HuH-7 (cell line): ENCODE results near the gene ACSBG1.
"Not testable (repeated sequence)": the region's sequence is repeated elsewhere in the genome, so short reads cannot be mapped to it uniquely, and the experiment has no call there.

ENCODE experiments used
- DNase-seq: peaks from one replicate; pipeline ENCODE4 v3.0.0; 2011; ENCODE audit warnings: low spot score

The ACSBG1 gene

DNA sequence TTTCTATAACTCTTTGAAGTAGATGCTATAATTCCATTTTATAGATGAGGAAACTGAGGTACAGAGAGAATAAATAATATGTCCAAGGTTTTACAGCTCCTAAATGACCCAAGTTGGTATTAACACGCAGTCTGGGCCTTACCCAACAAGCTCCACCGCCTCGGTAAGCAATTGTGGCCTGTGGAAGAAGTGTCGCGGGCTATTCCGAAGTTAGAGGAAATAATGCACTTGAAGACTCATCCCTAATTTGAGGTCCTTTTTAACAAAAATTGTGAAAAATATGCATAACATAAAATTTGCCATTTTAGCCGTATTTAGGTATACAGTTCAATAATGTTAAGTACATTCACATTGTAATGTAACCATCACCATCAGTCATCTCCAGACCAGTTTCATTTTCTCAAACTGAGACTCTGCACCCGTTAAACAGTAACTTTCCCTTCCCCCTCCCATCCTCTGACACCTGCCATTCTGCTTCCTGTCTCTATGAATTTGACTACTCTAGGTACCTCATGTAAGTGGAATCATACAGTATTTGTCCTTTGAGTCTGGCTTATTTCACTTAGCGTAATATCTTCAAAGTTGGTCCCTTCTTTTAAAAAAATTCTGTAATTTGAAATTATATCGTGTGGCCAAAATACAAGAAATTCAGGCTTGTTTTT is 67.0 kb downstream of the ACSBG1 start:
- no peak for DNase-seq

DNA sequence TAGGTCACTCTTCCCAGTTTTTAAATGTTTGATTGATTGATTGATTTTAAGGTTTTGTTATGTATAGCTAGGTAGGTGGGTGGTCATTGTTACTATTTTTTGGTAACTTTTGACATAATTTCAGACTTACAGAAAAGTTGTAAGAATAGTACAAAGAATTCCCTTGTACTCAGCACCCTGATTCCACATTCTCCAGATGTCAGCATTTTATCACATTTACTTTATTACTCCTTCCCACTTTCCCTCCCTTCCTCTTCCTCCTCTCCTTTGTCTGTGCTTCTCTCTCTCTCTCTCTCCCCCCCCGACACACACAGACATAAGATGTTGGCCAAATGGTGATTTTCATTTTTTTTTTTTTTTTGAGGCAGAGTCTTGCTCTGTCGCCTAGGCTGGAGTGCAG is 70.4 kb downstream of the ACSBG1 start:
- DNase-seq = no peak

DNA sequence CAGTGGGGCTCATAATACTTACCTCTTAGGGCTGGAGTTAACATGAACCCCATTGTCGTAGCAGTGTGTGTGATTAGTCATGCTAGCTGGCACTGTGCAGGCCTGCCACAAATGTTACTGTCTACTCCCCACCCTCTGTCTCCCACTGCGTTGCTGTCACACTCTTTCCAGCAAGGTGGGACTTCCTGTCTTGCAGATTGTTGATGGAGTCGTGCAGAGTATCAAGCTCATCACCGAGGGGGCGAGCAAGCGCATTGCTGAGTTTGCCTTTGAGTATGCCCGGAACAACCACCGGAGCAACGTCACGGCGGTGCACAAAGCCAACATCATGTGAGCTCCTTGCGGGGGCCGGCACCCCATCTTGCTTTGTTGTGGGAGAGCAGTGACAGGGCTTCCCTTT is 72.3 kb downstream of the ACSBG1 start:
- no peak for DNase-seq

DNA sequence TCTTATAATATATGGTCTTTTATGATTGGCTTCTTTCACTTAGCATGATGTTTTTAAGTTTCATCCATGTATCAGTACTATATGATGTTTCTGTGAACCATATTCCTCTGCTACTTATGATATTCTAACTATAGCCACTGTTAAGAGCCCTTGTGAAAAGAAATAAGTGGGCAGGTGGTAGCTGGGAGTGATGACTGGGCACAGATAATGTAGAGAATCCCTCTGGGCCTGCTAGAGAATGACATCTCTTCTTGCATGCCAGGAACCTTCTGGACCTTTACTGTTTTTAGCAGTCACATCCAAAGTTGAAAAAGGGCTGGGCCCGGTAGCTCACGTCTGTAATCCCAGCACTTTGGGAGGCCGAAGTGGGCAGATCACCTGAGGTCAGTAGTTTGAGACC is 75.0 kb downstream of the ACSBG1 start:
- DNase-seq = no peak

DNA sequence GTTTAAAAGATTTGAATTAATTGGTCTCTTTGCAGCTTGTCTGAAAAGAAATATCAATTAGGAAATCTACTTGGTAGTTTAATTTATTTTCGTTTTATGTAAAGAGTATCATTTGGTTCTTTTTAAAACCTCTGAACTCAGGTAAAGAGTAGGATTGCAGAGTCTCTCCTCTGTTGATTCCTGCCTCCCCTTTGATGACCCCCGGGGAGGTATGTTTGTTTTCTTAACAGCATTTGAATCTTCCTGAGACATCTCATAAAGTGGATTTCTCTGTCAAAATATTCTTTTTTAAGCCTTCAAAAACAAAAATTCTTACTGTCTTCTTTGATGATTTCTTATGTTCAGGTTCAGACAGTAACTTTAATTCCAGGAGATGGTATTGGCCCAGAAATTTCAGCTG is 77.2 kb downstream of the ACSBG1 start:
- DNase-seq = no peak

DNA sequence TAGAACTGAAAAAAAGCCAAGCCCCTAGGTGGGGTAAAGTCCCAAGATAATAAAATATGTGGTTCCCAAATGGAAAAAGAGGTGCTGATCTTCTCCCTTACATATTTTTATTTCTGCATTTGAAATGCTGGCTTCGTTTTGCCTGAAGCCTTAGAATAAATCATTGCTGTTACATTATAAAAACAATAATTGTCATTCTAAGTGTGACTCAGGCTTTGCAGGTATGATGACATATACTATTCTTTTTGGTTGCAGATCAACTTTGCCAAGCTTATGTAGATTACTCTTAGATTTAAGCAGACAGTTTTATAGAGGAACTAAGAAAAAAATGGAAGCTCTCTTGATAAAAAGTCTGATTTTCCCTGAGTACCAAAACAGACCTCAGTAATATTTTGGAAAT is 77.7 kb downstream of the ACSBG1 start:
- no peak for DNase-seq

DNA sequence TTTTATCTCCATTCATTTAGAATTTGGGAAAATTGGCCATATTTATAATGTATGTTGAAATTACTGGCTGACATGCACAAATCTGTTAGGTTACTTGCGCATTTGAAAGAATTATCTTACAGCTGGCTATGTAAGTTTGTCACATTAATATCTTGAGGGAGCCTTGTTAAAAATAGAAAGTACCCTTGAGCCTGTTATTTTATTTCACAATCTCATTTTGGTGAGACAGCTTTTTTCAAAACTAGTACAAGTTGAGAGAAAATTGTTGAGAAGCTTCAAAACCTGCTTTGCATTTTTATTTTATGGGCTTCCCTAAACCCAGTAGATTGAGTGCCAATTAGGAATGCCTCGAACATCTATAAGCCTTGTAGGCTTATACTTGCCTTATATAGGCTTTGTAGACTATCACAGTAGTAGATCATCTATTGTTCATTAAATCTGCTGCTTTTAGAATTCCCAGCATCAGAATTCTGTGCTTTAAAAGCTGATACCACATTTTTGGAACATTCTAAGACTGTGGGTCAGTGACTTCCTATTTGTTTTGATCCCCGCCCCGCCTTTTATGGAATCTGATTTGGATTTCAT is 78.9 kb downstream of the ACSBG1 start:
- DNase-seq = no peak

DNA sequence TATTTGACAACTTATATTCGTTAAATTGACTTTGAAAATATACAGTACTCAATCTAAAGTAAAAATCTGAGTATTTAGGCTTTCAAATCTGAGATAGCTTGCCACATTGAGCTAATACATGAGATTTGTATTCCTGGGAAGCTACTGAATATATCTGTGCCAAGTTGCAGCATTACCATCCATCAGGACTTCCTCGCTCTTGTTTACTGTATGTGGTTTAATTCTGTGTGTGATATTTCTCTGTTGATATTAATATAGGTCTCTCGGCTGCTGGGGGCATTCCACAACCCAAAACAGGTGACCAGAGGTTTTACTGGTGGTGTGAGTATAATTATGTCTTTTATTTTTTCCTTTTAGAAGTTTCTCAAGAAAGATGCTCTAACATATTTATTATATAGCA is 79.4 kb downstream of the ACSBG1 start:
- DNase-seq = no peak

DNA sequence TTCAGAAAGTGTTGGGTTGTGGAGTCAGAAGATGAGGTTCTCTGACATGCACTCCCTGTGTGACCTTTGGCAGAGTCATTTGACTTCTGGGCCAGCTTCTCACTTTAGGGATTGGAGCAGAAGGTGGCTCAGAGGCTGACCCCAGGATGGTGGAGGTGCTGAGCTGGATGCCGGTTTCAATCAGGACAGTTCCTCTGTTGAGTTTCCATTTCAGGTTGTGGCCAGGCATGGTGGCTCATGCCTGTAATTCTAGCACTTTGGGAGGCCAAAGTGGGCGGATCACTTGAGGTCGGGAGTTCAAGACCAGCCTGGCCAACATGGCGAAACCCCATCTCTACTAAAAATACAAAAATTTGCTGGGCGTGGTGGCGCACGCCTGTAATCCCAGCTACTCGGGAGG is 83.3 kb downstream of the ACSBG1 start:
- DNase-seq = not testable (repeated sequence)

DNA sequence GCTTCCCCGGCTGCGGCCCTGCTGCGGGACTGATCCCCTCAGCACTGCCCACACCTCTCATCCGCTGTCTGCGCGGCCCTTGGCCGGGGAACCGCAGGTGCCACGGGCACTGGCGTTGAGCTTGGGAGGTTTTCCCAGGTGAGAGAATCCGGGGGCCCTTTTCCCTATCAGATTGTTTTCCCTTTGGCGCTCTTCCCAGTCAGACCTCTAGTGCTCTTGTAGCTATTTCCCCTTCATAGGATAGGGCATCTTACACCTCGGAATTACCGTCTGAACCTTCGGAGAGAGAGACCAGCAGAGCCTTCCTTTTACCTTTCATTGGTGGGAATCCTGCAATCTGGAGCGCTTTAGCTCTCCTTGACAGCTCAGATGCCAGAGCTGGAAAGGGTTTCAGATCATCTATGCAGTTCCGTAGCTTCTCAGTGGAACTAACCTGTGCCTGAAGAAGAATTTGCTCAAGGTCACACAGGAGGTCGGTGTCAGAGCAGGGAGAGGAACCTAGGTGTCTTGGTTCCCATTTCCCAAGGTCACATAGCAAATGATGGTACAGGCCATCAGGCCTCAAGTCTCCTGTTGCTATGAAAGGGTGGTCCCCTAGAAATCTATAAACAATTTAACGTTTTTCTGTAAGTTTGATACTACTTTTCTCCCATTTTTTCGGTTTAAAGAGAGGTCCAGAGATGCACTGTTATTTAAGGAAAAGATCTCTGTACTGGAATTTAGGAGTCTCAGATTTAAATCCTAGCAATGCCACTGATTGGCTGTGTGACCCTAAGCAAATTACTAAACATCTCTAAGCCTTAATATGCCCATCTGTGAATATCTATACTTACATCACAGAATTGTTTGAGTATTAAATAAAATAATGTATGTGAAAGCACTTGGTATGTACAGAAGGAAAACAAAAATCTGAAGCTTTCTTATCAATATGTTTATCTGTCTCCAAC is 84.3 kb downstream of the ACSBG1 start:
- no peak for DNase-seq

DNA sequence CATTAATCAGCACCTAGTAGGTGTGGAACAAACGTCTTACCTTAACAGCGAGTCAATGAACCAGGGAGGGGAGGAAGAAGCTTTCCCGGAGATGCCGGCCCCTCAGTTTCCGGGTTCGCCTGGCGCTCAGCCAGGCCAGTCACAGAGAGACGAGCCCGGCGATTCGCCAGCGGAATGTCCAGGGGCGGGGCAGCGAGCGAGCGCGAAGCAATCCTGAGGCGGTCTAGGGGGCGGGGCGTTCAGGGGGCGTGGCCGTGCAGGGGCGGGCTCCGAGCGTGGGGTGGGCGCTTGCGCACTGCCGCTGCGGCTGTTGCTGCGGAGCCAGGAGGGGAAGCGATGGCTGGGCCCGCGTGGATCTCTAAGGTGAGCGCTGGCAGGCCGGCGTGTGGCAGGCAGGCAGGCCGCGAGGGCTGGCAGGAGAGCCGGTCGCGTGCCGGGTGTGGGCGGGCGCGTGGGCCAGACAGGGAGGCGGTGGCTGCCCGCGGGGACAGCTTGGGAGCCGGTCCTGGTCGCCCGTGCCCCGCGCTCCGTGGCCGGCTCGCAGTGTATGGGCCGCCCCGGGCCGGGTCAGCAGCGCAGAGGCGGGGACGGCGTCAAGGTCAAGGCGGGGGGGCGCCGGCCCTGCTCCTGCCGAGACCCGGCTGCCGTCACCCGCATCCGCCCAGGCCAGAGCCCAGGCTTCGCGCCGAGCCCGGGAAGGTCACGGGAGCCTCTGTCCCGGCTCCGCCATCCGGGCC is 85.1 kb downstream of the ACSBG1 start, which contains the start of gene IDH3A:
IDH3A (plus strand) TSS at position 295 of the 737 bp plus-strand sequence; CDS start at position 337, 42 bp downstream.
- DNase-seq = peak; percentile 94

DNA sequence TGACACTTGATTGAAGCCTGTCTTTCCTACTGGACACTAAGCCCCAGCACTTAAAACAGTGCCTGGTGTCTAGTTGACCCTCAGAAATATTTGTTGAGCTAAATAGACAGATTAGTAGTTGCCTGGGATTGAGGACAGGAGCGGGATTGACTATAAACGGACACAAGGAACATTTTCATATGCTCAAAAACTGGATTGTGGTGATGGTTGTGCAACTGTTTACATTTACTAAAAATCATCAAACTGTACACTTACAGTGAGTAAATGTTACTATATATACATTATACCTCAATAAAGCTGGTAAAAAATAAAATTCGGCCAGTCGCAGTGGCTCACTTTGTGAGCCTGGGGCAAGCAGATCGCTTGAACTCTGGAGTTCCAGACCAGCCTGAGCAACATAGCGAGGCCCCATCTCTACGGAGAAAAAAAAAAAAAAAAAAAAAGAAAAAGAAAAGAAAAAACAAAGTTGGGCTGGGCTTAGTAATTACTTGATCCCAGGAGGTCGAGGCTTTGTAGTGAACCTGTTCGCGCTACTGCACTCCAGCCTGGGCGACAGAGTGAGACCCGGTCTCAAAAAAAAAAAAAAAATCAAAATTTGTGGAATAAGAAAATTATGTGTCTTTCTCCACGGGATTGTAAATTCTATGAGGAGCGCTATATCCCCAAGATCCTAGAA is 85.8 kb downstream of the ACSBG1 start:
- DNase-seq = no peak

DNA sequence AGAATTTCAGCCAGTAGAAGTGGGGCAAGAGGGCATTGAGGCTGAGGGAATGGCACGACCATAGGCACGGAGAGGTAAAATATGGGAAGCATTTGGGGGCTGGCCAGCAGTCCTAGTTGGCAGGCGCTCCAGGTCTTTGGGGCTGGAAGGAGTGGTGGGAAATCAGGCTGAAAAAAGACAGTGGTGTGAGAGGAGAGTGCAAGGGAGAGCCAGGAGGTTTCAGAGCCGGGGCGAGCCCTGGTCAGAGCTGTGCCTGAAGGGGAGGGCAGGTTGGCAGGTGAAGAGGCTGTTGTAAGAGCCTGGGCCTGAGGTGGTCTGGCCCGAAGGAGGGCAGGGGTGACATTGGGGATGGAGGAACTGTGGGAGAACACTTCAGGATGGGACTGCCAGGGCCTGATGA is 86.8 kb downstream of the ACSBG1 start:
- DNase-seq = no peak

DNA sequence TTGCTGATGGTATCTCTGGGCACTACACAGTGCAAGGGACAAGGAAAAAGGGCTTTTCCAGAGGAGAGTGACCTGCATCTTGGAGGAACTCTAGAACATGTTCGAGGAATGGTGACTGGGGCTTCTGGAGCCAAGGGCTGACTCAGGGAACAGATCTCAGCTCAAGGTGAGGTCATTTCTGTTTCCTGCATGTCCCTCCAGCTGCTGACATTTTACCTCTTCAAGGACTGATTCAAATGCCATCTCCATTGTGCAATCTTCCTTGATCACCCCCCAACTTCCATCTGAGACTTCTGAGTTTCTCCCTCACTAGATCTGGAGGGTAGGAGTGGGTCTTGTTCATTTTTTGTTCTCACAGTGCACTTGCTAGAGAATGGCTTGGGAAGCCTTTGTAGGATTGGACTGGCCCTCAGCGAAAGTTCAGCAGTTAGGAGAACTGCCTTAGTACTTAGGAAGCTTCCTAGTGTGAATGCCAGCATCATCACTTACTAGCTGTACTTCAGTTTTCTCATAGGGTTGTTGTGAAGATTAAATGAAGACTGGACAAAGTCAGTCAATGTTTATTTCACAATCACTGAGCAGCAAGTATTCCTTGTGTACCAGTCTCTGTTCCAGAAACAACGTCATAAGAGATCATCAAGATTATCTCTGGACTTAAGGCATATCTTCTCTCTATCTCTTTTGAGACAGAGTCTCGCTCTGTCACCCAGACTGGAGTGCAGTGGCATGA is 87.8 kb downstream of the ACSBG1 start:
- DNase-seq = no peak

DNA sequence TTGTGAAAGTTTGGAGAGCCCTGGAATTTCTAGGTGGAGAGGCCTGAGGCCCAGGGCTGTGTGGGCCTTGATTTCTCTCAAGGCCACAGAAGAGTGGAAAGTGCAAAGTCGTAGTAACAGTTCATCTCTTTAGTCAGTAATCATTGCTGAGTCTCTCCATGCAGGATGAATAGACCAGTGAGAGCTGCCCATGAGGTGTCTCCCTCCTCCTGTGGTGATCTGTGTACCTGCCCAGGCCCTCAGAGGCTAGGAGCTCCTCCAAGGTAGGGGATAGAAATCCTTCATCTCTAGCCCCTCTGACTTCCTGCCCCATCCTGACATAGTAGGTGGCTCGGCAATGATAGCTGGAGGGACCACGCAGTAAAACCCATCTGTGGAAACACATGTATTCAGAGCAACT is 92.0 kb downstream of the ACSBG1 start:
- DNase-seq = no peak

DNA sequence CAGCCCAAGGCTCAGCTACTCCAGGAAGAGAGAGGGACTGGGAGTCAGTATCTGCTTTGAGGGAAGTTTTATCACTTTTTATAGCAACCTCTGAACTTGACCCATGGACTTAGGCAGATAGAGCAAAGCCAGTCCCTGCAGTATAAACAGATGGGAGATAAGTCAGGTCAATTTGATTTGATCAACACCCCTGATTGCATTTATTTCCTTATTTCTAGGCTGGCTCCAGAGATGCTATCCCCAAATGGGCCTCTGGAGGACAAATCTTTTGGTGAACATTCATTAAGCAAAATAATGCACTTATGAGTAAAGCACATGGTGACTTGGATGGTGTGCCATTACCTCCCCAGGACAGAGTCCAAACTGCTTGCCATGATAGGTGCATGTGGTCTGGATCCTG is 94.1 kb downstream of the ACSBG1 start:
- DNase-seq = no peak

DNA sequence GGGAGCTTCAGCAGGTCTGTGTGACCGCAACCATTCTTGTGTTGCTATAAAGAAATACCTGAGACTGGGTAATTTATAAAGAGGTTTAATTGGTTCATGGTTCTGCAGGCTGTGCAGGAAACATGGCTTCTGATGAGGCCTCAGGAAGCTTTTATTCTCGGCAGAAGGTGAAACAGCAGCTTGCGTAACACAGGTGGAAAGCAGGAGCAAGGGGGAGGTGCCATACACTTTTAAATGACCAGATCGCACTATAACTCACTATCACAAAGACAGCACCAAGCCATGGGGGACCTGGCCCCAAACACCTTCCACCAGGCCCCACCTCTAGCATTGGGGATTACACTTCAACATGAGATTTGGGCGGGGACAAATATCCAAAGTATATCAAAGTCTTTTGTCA is 94.8 kb downstream of the ACSBG1 start:
- DNase-seq = no peak

DNA sequence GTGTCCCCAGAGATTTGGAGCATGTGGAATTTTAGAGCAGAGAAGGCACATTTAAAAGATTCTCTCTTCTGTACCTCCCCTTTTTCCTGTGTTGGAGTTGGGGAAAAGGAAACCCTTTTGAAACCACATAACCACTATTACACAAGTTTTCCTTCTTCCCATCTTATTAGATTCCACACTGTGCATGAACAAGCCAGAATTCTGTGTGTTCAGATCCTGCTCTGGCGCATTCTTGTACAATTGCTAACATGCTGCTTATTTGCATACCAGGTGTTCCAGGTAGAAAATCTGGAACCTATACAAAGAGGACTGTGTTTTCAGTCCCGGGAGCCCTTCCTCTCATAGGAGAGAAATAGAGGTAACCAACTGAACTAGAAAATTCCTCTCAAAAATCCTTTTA is 100.6 kb downstream of the ACSBG1 start:
- DNase-seq = no peak

DNA sequence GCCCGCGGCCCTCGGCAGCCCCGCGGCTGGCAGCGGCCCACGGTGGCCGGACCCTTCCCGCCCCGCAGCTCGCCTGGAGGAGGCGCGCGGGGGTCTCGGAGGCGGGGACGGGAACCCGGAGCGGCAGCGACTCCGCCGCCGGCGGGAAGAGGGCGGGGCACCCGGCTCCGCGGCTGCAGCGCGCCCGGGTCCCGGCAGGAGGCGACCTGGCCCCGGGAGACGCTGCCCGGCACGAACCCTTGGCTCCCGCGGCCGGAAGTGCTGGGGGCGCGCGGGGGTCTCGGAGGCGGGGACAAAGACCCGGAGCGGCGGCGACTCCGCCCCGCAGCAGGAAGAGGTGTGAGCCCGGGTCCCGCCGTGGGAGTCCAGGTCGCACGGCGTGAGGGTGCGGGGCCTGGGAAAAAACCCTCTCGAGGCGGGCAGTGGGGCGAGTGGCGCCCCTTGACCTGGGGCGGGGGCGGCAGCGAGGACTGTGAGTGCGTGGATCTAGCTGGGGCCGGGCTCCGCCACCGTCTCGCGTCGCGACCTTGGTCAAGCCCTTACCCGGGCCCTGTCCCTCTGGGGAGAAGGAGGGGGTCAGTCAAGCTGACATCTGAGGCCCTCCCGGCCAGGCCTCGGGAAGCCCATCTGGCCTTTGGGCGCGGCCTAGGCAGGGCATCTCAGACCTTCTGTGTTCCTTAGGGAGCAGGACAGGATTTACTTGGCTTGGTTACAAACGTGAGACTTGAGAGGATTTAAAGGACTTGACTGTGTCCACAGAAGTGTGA is 102.9 kb downstream of the ACSBG1 start, which contains the start of gene CIB2:
CIB2 (minus strand) TSS at position 151 of the 767 bp plus-strand sequence. CDS start 230 bp downstream, outside the sequence.
- DNase-seq = peak; percentile 93
